HCT116 (cell line): Measurements from ENCODE around the gene NHLRC4. TPM values are rescaled to one million over a fixed set of nuclear protein-coding genes. Genes with fewer than 3 reads are reported as not detected.

ENCODE experiments used
- ATAC-seq: fragments of 200-7000 bp; cut with Tn5 transposase; 2 replicates; pipeline ENCODE4 v1.9.1; 2020; ENCODE audit warnings: mild to moderate bottlenecking, moderate library complexity
- Bru-seq: library from RNA; stranded (reverse); fragments of 400-500 nt; gene quantifications from one replicate; lab custom pipeline; 2021; lab: Mats Ljungman, UMichigan
- BruChase-seq, 2 experiments: library from RNA; stranded (reverse); fragments of 400-500 nt; gene quantifications; one replicate each; lab custom pipeline; 2021; lab: Mats Ljungman, UMichigan
- BruUV-seq: library from RNA; stranded (reverse); fragments of 400-500 nt; replicated peaks from 2 replicates; lab custom pipeline; 2021; lab: Mats Ljungman, UMichigan
- CTCF ChIA-PET: fragments of 300-600 bp; sonication (Branson Sonifier 250); formaldehyde crosslinking; loops from one replicate; lab custom pipeline; 2021; ENCODE audit warnings: antibody characterized with exemption; lab: Charles Lee
- POLR2A ChIA-PET: fragments of 300-600, 350-600 bp; sonication (Branson Sonifier 250); formaldehyde crosslinking; loops from one replicate; lab custom pipeline; 2021; ENCODE audit warnings: antibody characterized with exemption; lab: Charles Lee
- RAD21 ChIA-PET, 2 experiments: fragments of 300-600 bp; sonication (Branson Sonifier 250); formaldehyde crosslinking; loops; one replicate each; lab custom pipeline; 2023; ENCODE audit warnings: low total read pairs in 2 of 2; ENCODE audit not compliant: uncharacterized antibody in 2 of 2, unreplicated experiment in 2 of 2, low non-redundant PET in 1 of 2; lab: Charles Lee
- DNase-seq: peaks from one replicate; pipeline ENCODE4 v3.0.0-alpha.2; 2010; ENCODE audit warnings: low read depth, low spot score
- H2AFZ ChIP-seq: fragments of 200-600 bp; shearing (Covaris generic), sonication (generic); 2 replicates; pipeline ENCODE4 v1.6.1; 2017; ENCODE audit warnings: low read depth, mixed run types, mixed read lengths, antibody characterized with exemption, low read length; ENCODE audit not compliant: poor library complexity, severe bottlenecking
- H3K27ac ChIP-seq: 2 replicates; pipeline ENCODE4 v1.5.1; 2012; ENCODE audit warnings: low read depth, low read length
- H3K27me3 ChIP-seq: fragments of 200-600 bp; sonication (generic); 2 replicates; pipeline ENCODE4 v1.6.1; 2016; ENCODE audit warnings: mixed run types, low read length, mixed read lengths; ENCODE audit not compliant: insufficient read depth
- H3K36me3 ChIP-seq, 2 experiments: fragments of 200-500 bp in 1 of 2; fragments of 200-600 bp in 1 of 2; sonication (Bioruptor generic) in 1 of 2; sonication (generic) in 1 of 2; 2 replicates each; pipeline versions ENCODE4 v1.5.1 to v1.6.1; 2014 to 2016; ENCODE audit warnings: low read length in 2 of 2, inconsistent platforms in 1 of 2, mixed read lengths in 1 of 2, mixed run types in 1 of 2; ENCODE audit not compliant: insufficient read depth in 2 of 2, control insufficient read depth in 1 of 2
- H3K4me1 ChIP-seq, 2 experiments: fragments of 200-600 bp in 1 of 2; sonication (generic) in 1 of 2; 2 replicates each; pipeline versions ENCODE4 v1.5.1 to v1.6.1; 2012 to 2017; ENCODE audit warnings: low read length in 2 of 2, inconsistent platforms in 1 of 2, mild to moderate bottlenecking in 1 of 2, mixed read lengths in 1 of 2, mixed run types in 1 of 2, moderate library complexity in 1 of 2; ENCODE audit not compliant: insufficient read depth in 2 of 2, control insufficient read depth in 1 of 2
- H3K4me2 ChIP-seq: fragments of 200-600 bp; sonication (generic); 2 replicates; pipeline ENCODE4 v1.6.1; 2017; ENCODE audit warnings: mixed run types, low read length, mixed read lengths
- H3K4me3 ChIP-seq, 2 experiments: fragments of 200-600 bp in 1 of 2; sonication (generic) in 1 of 2; replicated peaks in 1 of 2; 2 replicates each; pipeline ENCODE4 v1.5.1; 2011 to 2016; ENCODE audit warnings: low read length in 2 of 2, control low read depth in 1 of 2, low read depth in 1 of 2, mild to moderate bottlenecking in 1 of 2, mixed read lengths in 1 of 2, mixed run types in 1 of 2
- H3K79me2 ChIP-seq: fragments of 200-600 bp; sonication (generic); 2 replicates; pipeline ENCODE4 v1.6.1; 2017; ENCODE audit warnings: mild to moderate bottlenecking, mixed run types, low read length, moderate library complexity, mixed read lengths; ENCODE audit not compliant: insufficient read depth
- H3K9ac ChIP-seq: fragments of 200-600 bp; sonication (generic); 2 replicates; pipeline ENCODE4 v1.6.1; 2016; ENCODE audit warnings: low read length, mixed read lengths
- H3K9me2 ChIP-seq: fragments of 200-600 bp; sonication (generic), shearing (Covaris generic); 2 replicates; pipeline ENCODE4 v1.6.1; 2017; ENCODE audit warnings: mixed run types, mild to moderate bottlenecking, moderate library complexity; ENCODE audit not compliant: insufficient read depth
- H3K9me3 ChIP-seq, 2 experiments: fragments of 200-500 bp in 1 of 2; fragments of 200-600 bp in 1 of 2; sonication (Bioruptor generic) in 1 of 2; sonication (generic) in 1 of 2; 2 replicates each; pipeline ENCODE4 v1.6.1; 2014 to 2017; ENCODE audit warnings: low read length in 2 of 2, mixed read lengths in 2 of 2, inconsistent platforms in 1 of 2, low read depth in 1 of 2, mild to moderate bottlenecking in 1 of 2, mixed run types in 1 of 2, moderate library complexity in 1 of 2; ENCODE audit not compliant: control insufficient read depth in 1 of 2, insufficient read depth in 1 of 2
- H4K20me1 ChIP-seq: fragments of 200-600 bp; sonication (generic), shearing (Covaris generic); 2 replicates; pipeline ENCODE4 v1.6.1; 2017; ENCODE audit warnings: mixed run types, mild to moderate bottlenecking, moderate library complexity; ENCODE audit not compliant: insufficient read depth
- ATF3 ChIP-seq: IDR thresholded peaks from 2 replicates; pipeline ENCODE4 v1.6.1; 2012
- CEBPB ChIP-seq: IDR thresholded peaks from 2 replicates; pipeline ENCODE4 v1.6.1; 2012; ENCODE audit warnings: low read depth
- EZH2 ChIP-seq: fragments of 200-600 bp; sonication (generic); IDR thresholded peaks from 2 replicates; pipeline ENCODE4 v1.6.1; 2017; ENCODE audit warnings: antibody characterized with exemption, mixed run types
- EZH2phosphoT487 ChIP-seq: fragments of 200-600 bp; IDR thresholded peaks from 2 replicates; pipeline ENCODE4 v1.6.1; 2018; ENCODE audit warnings: antibody characterized with exemption, borderline replicate concordance
- FOSL1 ChIP-seq: IDR thresholded peaks from 2 replicates; pipeline ENCODE4 v1.6.1; 2012; ENCODE audit warnings: low read depth
- JUND ChIP-seq: IDR thresholded peaks from 2 replicates; pipeline ENCODE4 v1.6.1; 2012
- MAX ChIP-seq: IDR thresholded peaks from 2 replicates; pipeline ENCODE4 v1.6.1; 2012
- POLR2A ChIP-seq: IDR thresholded peaks from 2 replicates; pipeline ENCODE4 v1.7.0; 2011; ENCODE audit warnings: borderline replicate concordance; ENCODE audit not compliant: insufficient read depth, insufficient read length; ENCODE audit errors: extremely low read depth
- POLR2AphosphoS5 ChIP-seq: IDR thresholded peaks from 2 replicates; pipeline ENCODE4 v1.6.1; 2011; ENCODE audit warnings: mild to moderate bottlenecking, low read depth, low read length, moderate library complexity
- RAD21 ChIP-seq: IDR thresholded peaks from 2 replicates; pipeline ENCODE4 v1.6.1; 2012; ENCODE audit warnings: low read depth, mild to moderate bottlenecking
- REST ChIP-seq: IDR thresholded peaks from 2 replicates; pipeline ENCODE4 v1.6.1; 2012; ENCODE audit warnings: low read depth
- SRF ChIP-seq: IDR thresholded peaks from 2 replicates; pipeline ENCODE4 v1.6.1; 2012; ENCODE audit warnings: low read depth
- YY1 ChIP-seq: IDR thresholded peaks from 2 replicates; pipeline ENCODE4 v1.6.1; 2011; ENCODE audit warnings: low read length, low read depth, moderate library complexity, mild to moderate bottlenecking; ENCODE audit not compliant: insufficient replicate concordance; ENCODE audit errors: extremely low read depth
- ZFX ChIP-seq: fragments of 450-650 bp; IDR thresholded peaks from 2 replicates; pipeline ENCODE4 v1.6.1; 2017
- intact Hi-C: fragments of 100-400 bp; cut with micrococcal nuclease; formaldehyde crosslinking; loops from 2 replicates; pipeline ENCODE4 v1.10.0; 2022
- long read RNA-seq: library from polyadenylated mRNA; unstranded; transcript quantifications from one replicate; pipeline ENCODE4 v2.0.0, GENCODE V29; 2021; ENCODE audit not compliant: unreplicated experiment
- polyA plus RNA-seq: library from polyadenylated mRNA; unstranded; fragments of >200 nt; gene quantifications from 2 replicates; pipeline ENCODE4 v1.2.1, GENCODE V29; 2012; ENCODE audit warnings: missing spikeins
- total RNA-seq: library from RNA; stranded (reverse); gene quantifications from one replicate; pipeline ENCODE4 v1.2.1, GENCODE V29; 2021; ENCODE audit not compliant: unreplicated experiment

Gene NHLRC4
- 0.22 TPM for total RNA-seq
- polyA plus RNA-seq: 0.18 TPM in 1 of 2 replicates, not detected in the other
- Bru-seq, nascent RNA: percentile 23 among the genes with signal in this experiment
- BruChase-seq, experiment 1, labeled RNA remaining after a 6-hour chase: percentile 17 among the genes with signal in this experiment
- BruChase-seq, experiment 2, labeled RNA remaining after a 2-hour chase: not detected
- long read RNA-seq: 0 reads

- POLR2A ChIA-PET: no interaction called here
These were observed at the start of gene NHLRC4 for GRCh38 chr16:566475-567372. NHLRC4 (plus strand) TSS chr16:567005; CDS start chr16:568048, 1,043 bp downstream.

More at GRCh38 chr16:566475-567372, at the start of gene NHLRC4:
- DNase-seq (no peak), ATAC-seq (no peak)
- no peaks in the 10 kb centered on the region for H3K9me3 ChIP-seq
- H3K9me2 ChIP-seq: no peaks in the 10 kb centered on the region
- no peak within 1 kb of the TSS for H3K27ac ChIP-seq
- H3K9ac ChIP-seq: no peak within 1 kb of the TSS
- no peak for TF ChIP-seq EZH2phosphoT487
- TF ChIP-seq POLR2AphosphoS5: no peak
- no peak for TF ChIP-seq REST
- no peak for TF ChIP-seq FOSL1
- no peak for TF ChIP-seq RAD21
- TF ChIP-seq ZFX: no peak
- no peak for TF ChIP-seq SRF
- TF ChIP-seq ATF3: no peak
- TF ChIP-seq MAX: no peak
- TF ChIP-seq CEBPB: no peak
- TF ChIP-seq YY1: no peak
- TF ChIP-seq POLR2A: no peak
- TF ChIP-seq EZH2: no peak
- TF ChIP-seq JUND: no peak
- ChIA-PET CTCF (interaction anchor here (1.2 kb wide), 1 partner anchor 175 kb away, joined by 3 read pairs; no protein-coding TSS in a partner anchor), RAD21 (no interaction called here)
- no peak within 1 kb of the TSS for H2AFZ ChIP-seq
- no peaks in the 10 kb centered on the region for H3K27me3 ChIP-seq
- no peaks in the 10 kb centered on the region for H3K36me3 ChIP-seq
- intact Hi-C loops: no loop called here
- peaks cover 9% of the 10 kb centered on the region; the same call in 1 of the 2 replicates for H3K79me2 ChIP-seq
- BruUV-seq: no TSS peak
- H4K20me1 ChIP-seq: no peaks in the 10 kb centered on the region
- H3K4me3 ChIP-seq: no peak within 1 kb of the TSS
- no peak within 1 kb of the TSS for H3K4me2 ChIP-seq
- H3K4me1 ChIP-seq: peaks cover 7 to 16% of the 10 kb centered on the region in 2 experiments
